ENCODE results near the gene GRIK5. TPM values are rescaled to one million over a fixed set of nuclear protein-coding genes. Genes with fewer than 3 reads are reported as not detected.

Gene GRIK5
- total RNA-seq, 4 donors from 2014 or later: 1.6 to 13.1 (median 3.6) TPM

- H3K4me3 ChIP-seq: no peak overlapping the region
- H3K27me3 ChIP-seq: no peaks in the 10 kb centered on the region
- WGBS, 2 donors (ENCODE audit: low coverage in 1 of 2): 86% methylated on average over 14 of the region's 15 CpGs; no CpG with 5 or more reads in 1 of the 2 donors
- no peaks in the 10 kb centered on the region for H3K9me3 ChIP-seq
- intact Hi-C loops (cut with DNase I; ENCODE audit: low total_unique reads) (no loop called here), in situ Hi-C loops (cut with MboI; ENCODE audit: low pct_ligation_motif_present in 1 of 4, low pct_unique_long_range_greater_than_20kb in 1 of 4, low sequenced_read_pairs in 3 of 4) (no loop called here)
- no peaks in the 10 kb centered on the region for H3K4me1 ChIP-seq
- TF ChIP-seq POLR2AphosphoS5 (IDR thresholded peaks at IDR 0.05) (no peak), CTCF (IDR thresholded peaks at IDR 0.05) (no peak), POLR2A (IDR thresholded peaks at IDR 0.05) (no peak)
- no peak overlapping the region for H3K27ac ChIP-seq
- H3K36me3 ChIP-seq: no peaks in the 10 kb centered on the region
- no peak for DNase-seq
Measured at GRCh38 chr19:41981724-41982123, 88.3 kb downstream of the GRIK5 start.

- Histone ChIP-seq H3K27me3 (no peaks in the 10 kb centered on the region), H3K4me1 (no peaks in the 10 kb centered on the region), H3K27ac (no peak overlapping the region), H3K36me3 (no peaks in the 10 kb centered on the region), H3K9me3 (no peaks in the 10 kb centered on the region), H3K4me3 (no peak overlapping the region)
- DNase-seq: no peak
- in situ Hi-C loops (cut with MboI; ENCODE audit: low pct_ligation_motif_present in 1 of 4, low pct_unique_long_range_greater_than_20kb in 1 of 4, low sequenced_read_pairs in 3 of 4): no loop called here
- 87% methylated on average over 17 of the region's 17 CpGs; no CpG with 5 or more reads in 1 of the 2 donors for WGBS, 2 donors (ENCODE audit: low coverage in 1 of 2)
- TF ChIP-seq CTCF (IDR thresholded peaks at IDR 0.05) (no peak), EP300 (IDR thresholded peaks at IDR 0.05; ENCODE audit: low read depth) (no peak), POLR2A (IDR thresholded peaks at IDR 0.05) (no peak)
- intact Hi-C loops (cut with DNase I; ENCODE audit: low total_unique reads): no loop called here
Measured at GRCh38 chr19:41978470-41978869, 91.5 kb downstream of the GRIK5 start.

GRCh38 chr19:41977916-41978315, 92.1 kb downstream of the GRIK5 start:
- H3K9me3 ChIP-seq: no peaks in the 10 kb centered on the region
- no peaks in the 10 kb centered on the region for H3K27me3 ChIP-seq
- no peaks in the 10 kb centered on the region for H3K36me3 ChIP-seq
- TF ChIP-seq POLR2A (IDR thresholded peaks at IDR 0.05) (no peak), CTCF (IDR thresholded peaks at IDR 0.05) (no peak), POLR2AphosphoS5 (IDR thresholded peaks at IDR 0.05) (no peak), EP300 (IDR thresholded peaks at IDR 0.05; ENCODE audit: low read depth) (no peak)
- H3K4me3 ChIP-seq: no peak overlapping the region
- intact Hi-C loops (cut with DNase I; ENCODE audit: low total_unique reads): no loop called here
- DNase-seq: no peak
- in situ Hi-C loops (cut with MboI; ENCODE audit: low pct_ligation_motif_present in 1 of 4, low pct_unique_long_range_greater_than_20kb in 1 of 4, low sequenced_read_pairs in 3 of 4): no loop called here
- no peak overlapping the region for H3K27ac ChIP-seq
- H3K4me1 ChIP-seq: no peaks in the 10 kb centered on the region
- 85% methylated on average over 22 of the region's 22 CpGs; no CpG with 5 or more reads in 1 of the 2 donors for WGBS, 2 donors (ENCODE audit: low coverage in 1 of 2)

GRCh38 chr19:41974652-41975051, 95.4 kb downstream of the GRIK5 start:
- no peaks in the 10 kb centered on the region for H3K9me3 ChIP-seq
- no peaks in the 10 kb centered on the region for H3K4me1 ChIP-seq
- no peaks in the 10 kb centered on the region for H3K27me3 ChIP-seq
- intact Hi-C loops (cut with DNase I; ENCODE audit: low total_unique reads) (no loop called here), in situ Hi-C loops (cut with MboI; ENCODE audit: low pct_ligation_motif_present in 1 of 4, low pct_unique_long_range_greater_than_20kb in 1 of 4, low sequenced_read_pairs in 3 of 4) (no loop called here)
- 79 to 84% methylated on average over 8 of the region's 8 CpGs for WGBS, 2 donors (ENCODE audit: low coverage in 1 of 2)
- no peak for DNase-seq
- H3K27ac ChIP-seq: no peak overlapping the region
- H3K4me3 ChIP-seq: no peak overlapping the region
- H3K36me3 ChIP-seq: no peaks in the 10 kb centered on the region
- TF ChIP-seq POLR2A (IDR thresholded peaks at IDR 0.05): no peak

GRCh38 chr19:41971363-41971762, 98.6 kb downstream of the GRIK5 start:
- TF ChIP-seq CTCF (IDR thresholded peaks at IDR 0.05) (no peak), EP300 (IDR thresholded peaks at IDR 0.05; ENCODE audit: low read depth) (no peak), POLR2A (IDR thresholded peaks at IDR 0.05) (no peak), POLR2AphosphoS5 (IDR thresholded peaks at IDR 0.05) (no peak)
- H3K27ac ChIP-seq: no peak overlapping the region

More at GRCh38 chr19:41971363-41971762, 98.6 kb downstream of the GRIK5 start:
- intact Hi-C loops (cut with DNase I; ENCODE audit: low total_unique reads): no loop called here
- WGBS, 2 donors (ENCODE audit: low coverage in 1 of 2): 86% methylated on average over 11 of the region's 11 CpGs; no CpG with 5 or more reads in 1 of the 2 donors
- H3K27me3 ChIP-seq: peaks cover under 1% of the 10 kb centered on the region
- in situ Hi-C loops (cut with MboI; ENCODE audit: low pct_ligation_motif_present in 1 of 4, low pct_unique_long_range_greater_than_20kb in 1 of 4, low sequenced_read_pairs in 3 of 4): no loop called here
- H3K4me3 ChIP-seq: no peak overlapping the region
- H3K4me1 ChIP-seq: no peaks in the 10 kb centered on the region
- H3K36me3 ChIP-seq: no peaks in the 10 kb centered on the region
- no peak for DNase-seq
- no peaks in the 10 kb centered on the region for H3K9me3 ChIP-seq
